Measurements from ENCODE around the gene SLC12A7.
A peak's percentile ranks its signal among the peaks of the same experiment; 100 is the strongest.
"Not testable (repeated sequence)": the region's sequence is repeated elsewhere in the genome, so short reads cannot be mapped to it uniquely, and the experiment has no call there.

The SLC12A7 gene

DNA sequence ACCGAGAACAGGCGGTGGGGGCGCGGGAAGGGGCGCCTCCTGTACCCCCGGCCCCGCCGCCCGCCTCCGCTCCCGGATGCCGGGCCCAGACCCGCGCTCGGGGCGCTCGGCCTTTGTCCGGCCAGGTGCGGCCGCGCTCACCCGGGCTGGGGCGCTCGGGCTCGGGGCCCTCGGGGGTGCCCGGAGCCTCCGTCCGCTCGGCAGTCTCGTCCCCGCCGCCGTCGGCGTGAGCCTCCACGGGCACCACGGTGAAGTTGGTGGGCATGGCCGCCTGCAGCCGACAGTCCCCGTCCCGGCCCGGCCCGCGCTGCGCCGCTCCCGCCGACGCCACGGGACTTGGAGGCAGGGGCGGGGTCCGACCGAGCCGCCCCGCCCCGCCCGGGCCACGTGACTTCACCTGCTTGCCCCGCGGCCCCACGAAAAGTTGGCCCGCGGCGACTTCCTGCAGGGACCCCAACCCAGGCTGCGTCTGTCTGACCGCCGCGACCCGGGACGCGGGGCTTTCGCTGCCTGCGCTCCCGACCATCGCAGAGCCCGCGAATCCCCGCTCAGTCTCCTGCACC lies at the start of gene SLC12A7:
Gene SLC12A7, minus strand, starts transcription at position 337 of the 563 bp plus-strand sequence. Its CDS starts 72 bp downstream, at position 265.
- DNase-seq: peak; percentile 34 to 40

DNA sequence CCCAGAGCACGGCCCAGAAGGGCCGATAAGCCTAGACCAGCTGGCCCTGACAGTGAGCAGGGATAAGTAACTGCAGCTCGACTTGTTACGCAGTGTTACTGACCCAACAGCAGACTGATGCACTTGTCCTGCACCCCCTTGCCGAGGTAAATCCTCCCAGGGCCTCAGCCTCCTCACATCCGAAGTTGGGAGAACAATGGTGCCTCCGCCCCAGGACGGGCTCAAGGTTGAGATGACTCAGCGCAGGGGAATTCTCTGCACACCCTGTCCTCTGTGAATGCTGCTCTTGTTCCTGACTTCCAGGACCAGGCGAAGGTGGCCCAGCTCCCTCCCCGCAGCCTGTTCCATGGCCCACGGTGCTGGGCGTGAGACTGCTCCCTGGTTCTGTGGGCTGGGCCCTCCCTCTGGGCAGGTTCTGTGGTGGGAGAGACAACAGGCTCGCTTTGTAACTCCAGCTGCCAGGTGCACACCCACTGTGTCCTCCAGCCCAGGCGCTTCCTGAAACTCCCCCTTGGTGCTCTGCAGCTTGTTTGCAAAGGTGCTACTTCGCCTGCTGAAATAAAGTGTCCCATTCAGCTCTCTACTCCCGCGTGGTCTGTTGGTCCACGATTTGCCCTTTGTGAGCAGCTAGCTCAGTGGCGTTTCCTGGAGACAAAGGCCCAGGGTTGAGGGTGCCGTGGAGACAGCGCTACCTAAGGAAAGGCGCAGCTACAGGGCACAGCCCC lies 49.4 kb upstream of the SLC12A7 start:
- no peak for DNase-seq

DNA sequence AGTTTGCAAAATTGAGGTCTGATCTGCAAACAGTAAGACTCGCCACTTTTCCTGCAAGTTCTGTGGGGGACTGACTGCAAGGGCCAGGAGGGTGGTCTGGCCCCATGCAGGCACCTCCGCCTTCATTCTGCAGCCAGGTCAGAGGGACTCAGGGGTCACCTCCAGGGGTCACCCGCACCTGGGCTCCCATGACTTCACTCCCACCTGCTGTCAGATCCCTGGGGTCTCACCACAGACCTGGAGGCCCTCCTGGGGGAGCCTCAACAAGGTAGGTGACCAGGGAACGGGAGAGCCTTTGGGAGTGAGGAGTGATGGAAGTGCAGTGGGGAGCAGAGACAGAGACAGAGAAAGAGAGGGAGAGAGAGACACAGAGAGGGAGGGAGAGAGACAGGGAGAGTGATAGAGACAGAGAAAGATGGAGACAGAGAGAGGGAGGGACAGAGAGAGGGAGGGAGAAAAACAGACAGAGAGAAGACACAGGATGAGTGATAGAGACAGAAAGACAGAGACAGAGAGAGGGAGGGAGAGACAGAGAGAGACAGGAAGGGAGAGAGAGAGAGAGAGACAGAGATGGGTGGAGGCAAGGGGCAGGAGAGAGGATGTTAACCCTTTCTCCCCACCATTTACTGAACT lies 48.0 kb upstream of the SLC12A7 start:
- no peak for DNase-seq

- no peak for DNase-seq
Observed at GRCh38 chr5:1159341-1159675, 47.4 kb upstream of the SLC12A7 start.

DNA sequence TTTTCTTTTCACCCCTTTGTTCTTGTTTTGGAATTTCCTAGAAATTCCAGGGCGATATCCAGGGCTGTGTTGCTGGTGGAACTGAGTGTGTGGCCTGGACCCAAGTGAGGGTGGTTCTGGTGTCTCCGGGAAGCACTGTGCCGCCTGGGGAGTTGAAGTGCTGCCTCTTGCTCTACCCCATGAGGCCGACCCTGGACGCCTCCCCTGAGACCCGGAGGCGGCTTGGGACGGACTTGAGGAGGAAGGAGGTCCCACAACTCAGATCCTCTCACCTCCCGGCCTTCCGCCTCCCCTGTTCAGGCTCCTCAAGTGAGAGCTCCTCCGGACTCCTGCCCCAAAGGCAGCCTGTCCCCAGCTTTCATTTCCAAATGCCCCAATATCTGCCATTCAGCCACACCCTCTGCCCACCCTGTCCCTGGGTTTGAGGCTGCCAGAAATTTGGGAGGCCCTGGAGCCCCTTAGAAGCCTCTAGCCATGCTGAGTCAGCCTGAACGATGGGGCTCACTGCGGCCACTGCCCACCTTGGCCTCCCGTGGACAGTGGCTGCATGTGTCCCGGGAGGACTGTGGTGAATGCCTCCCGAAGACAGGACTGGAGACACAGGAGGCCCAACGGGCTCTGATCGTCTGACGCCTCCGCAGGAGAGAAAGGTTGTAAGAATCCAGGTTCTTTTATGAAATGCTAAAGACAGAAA lies 46.9 kb upstream of the SLC12A7 start:
- no peak for DNase-seq

- DNase-seq: not testable (repeated sequence)
Observed at GRCh38 chr5:1157461-1157986, 45.7 kb upstream of the SLC12A7 start.

DNA sequence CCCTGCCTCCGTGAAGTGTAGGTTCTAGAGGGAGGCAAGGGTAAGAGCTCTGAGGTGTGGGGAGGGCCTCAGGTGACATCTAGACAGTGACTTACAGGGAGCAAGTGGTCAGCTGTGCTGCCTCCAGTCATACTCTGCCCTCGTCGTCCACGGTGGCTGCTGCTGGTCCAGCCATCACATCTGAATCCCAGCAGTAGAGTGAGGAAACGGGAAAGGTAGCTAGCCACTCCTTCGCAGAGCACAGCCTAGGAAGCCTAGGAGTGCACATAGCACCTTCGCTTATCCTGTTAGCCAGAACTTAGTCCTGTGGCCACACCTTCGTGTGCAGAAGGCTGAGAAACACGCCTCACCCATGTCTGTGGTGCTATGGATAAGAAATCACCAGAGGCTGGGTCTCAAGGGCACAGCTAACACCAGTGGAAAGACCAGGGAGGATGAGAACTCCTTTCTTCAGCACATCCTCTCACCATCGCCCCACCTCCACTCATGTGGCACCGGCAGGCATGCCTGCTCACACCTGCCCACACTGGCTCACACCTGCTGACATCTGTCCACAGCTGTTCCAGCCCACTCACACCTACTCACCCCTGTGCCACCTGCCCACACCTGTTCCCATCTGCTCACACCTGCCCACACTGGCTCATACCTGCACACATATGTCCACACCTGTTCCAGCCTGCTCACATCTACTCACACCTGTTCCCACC lies 45.0 kb upstream of the SLC12A7 start:
- DNase-seq: no peak

- DNase-seq: no peak
Observed at GRCh38 chr5:1156033-1156753, 44.3 kb upstream of the SLC12A7 start.

DNA sequence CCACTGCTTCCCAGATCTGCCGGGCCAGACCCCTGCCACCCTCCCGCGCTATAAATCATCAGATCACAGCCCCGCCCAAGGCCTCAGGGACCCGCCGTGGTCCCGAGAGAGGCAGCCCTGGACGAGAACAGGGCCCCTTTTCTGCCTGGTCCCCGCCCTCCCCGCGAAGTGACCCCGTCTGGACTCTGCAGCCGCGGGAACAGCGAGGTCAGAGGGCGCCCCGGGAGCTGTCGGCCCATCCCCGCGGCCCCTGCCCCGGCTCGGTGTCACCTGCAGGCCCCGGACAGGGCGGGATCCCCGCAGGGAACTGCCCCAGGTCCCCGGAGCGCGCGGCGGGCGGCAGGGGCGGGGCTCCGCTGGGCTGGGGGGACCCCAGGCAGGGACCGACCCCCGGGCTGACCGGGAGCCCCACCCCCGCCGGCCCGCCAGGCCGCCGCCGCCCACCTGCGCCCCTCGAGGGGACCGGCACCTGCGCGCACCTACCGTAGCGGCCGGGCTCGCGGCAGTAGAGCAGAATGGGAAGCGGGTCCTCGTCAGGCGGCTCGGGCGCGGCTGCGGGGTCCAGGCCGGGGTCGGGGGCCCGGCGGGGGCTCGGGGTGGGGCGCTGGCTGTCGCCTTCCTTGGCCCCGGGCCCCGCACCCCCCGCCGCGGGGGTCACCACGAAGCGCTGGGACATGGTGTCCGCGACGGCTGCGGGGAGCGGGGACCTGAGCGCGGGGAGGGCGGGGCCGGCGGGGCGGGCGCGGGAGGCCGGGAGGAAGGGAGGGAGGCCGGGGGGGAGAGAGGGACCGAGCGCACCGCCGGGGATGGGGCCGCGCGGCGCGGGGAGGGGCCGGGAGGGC lies 43.5 kb upstream of the SLC12A7 start:
- no peak for DNase-seq

GRCh38 chr5:1153428-1153827 lies 41.6 kb upstream of the SLC12A7 start:
- DNase-seq: no peak

DNA sequence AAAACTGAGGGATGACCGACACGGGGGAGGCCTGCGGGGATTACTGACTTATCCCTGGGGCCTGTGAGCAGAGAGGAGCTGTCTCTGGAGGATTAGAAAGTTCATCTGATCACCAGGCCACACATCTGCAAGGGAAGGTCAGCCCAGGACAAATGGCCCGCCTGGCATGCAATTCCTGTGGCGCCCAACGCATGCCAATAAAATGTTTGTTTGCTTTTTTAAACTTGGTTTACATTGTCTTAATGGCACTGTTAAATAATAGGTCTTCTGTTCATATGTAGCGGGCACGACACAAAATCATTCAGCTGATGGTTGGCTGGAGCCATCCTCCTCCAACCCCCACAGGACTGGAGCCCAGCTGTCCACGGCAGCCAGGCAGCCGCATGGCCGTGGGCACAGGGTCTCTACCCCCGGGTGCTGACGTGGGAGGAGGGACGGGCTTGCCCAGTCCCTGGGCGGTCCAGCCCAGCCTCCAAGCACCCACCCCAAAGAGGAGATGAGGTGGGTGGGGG lies 41.0 kb upstream of the SLC12A7 start:
- no peak for DNase-seq

DNA sequence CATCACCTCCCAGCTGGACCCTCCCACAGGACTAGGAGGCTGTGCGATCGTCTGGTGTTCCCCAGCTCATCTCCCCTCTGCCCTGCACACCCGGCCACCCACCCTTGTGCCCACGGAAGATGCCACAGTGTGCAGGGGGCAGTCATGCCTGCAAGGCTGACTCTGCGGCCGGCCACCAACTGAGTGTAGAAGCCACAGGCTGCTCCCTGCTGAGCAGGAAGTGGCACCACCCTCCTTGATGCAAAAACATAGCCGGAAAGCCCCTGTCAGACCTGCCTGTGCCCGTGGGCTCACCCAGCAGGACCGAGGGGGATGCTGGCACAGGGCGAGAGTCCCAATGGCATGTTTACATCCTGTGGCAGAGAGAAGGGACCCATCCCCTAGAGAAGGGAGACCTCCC lies 40.3 kb upstream of the SLC12A7 start:
- DNase-seq: no peak

DNA sequence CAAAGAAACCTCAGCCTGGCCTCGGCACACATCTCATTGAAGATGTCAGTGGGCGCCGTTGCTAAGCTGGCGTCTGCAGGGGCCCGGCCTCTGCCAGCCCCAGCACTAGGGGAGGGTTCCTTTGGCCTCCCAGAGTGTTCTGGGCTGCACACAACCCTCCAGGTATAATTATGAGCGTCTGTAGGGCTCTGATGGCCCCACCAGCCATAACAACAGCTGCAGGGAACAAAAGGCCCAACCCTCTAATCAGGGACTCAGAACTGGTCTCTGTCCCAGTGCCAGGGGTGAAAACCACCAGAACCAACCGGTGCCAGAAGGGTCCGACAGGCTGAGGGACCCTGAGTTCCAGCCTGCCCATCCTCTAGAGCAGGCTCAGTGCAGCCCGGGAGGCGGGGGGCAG lies 39.5 kb upstream of the SLC12A7 start:
- no peak for DNase-seq

DNA sequence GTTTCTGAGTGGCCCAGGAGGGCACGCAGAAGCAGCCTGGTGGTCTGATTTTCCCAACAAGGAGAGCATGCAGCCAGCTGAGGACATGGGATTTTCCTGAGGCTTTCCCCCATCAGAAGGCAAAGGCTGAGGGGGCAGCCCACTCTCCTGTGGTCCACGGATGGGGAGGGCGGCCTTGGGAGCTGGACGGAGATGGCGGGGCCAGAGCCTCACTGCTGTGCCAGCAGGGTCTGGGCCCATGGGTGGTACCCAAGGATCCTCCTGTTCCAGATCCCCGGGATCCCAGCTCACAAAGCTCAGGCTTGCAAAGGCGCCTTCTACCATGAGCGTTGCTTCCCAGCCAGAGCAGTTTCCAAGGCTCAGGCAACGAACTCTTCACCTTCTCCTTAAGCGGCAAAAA lies 39.0 kb upstream of the SLC12A7 start:
- no peak for DNase-seq

DNA sequence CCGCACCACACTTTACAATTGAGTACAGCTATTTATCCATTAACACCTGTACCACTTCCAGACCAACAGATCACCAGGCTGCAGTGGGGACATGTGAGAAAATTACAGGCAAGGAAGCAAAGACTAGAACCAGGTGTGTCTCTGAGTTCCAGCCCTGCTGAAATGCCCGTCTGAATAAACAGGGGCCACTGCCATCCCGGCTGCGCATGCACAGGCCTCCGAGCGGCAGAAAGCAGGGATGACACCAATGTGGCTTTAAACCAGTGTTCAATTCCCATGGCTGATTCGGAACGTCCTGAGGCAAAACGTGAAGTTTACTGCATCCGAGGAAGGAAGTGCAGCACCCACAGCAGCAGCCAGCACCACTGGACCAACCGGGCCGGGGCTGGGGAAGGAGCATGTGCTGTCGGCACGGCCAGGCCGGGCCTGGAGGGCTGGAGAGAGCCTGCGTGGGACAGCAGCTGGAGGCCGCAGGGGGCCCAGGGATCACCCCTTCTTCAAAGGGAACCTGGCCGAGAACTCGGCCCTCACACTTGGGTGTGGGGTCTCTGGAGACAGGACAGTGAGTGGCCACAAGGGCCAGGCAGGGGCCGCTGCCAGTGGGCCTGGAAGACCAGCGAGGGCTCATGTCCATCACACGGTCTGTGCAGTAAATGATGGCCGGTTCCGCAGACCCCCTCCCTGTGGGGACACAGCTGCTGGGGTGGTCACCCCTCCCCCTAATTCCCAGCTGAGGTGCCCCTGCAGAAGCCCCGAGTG lies 33.0 kb upstream of the SLC12A7 start:
- no peak for DNase-seq

DNA sequence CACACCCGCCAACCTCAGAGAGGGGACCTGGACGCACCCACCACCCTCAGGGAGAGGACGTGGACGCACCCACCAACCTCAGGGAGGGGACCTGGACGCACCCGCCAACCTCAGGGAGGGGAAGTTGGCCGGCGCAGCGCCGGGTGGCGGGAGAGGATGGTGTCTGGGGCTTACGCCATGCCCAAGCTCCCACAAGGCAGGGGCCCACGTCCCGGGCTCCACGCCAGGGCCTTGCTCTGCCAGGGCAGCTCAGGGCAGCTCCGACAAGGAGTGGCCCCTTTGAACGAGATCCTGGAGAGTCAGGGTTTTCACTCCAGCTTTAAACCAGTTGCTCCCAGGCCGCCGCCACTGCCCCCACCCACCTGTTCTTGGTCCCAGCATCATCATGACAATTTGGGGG lies 32.2 kb upstream of the SLC12A7 start:
- DNase-seq: no peak

- no peak for DNase-seq
Observed at GRCh38 chr5:1143670-1143951, 31.7 kb upstream of the SLC12A7 start.

- DNase-seq: no peak
Observed at GRCh38 chr5:1142886-1143669, 31.2 kb upstream of the SLC12A7 start.

GRCh38 chr5:1141834-1142233 lies 30.0 kb upstream of the SLC12A7 start:
- DNase-seq: no peak

GRCh38 chr5:1140818-1141189 lies 28.9 kb upstream of the SLC12A7 start:
- DNase-seq: no peak

Data from inflammatory macrophage treated with lipopolysaccharide for 1 hour (primary cell).